Brain microvascular endothelial cell (primary cell): Measurements from ENCODE around the gene TULP3.

Experiments
- DNase-seq: peaks from one replicate; pipeline ENCODE4 v3.0.0-alpha.2; 2020
- H3K27ac ChIP-seq: fragments of 250-450 bp; sonication (Bioruptor Pico); 2 replicates; pipeline ENCODE4 v1.5.1; 2020; ENCODE audit warnings: mild to moderate bottlenecking, moderate library complexity
- H3K27me3 ChIP-seq: fragments of 250-450 bp; sonication (Bioruptor Pico); replicated peaks from 2 replicates; pipeline ENCODE4 v1.5.1; 2020; ENCODE audit warnings: mild to moderate bottlenecking
- H3K36me3 ChIP-seq: fragments of 250-450 bp; sonication (Bioruptor Pico); replicated peaks from 2 replicates; pipeline ENCODE4 v1.5.1; 2020; ENCODE audit warnings: mild to moderate bottlenecking
- H3K4me3 ChIP-seq: 2 replicates; pipeline ENCODE4 v1.5.1; 2011; ENCODE audit warnings: low read depth, mild to moderate bottlenecking, control low read depth, low read length, moderate library complexity
- in situ Hi-C: cut with HindIII; loops from 2 replicates; pipeline ENCODE4 v1.10.0; 2017; ENCODE audit warnings: low sequenced_read_pairs, low pct_ligation_motif_present
- TF ChIP-seq, protein P1 (sequence below): IDR thresholded peaks from 2 replicates; pipeline ENCODE4 v1.5.1; 2011; ENCODE audit warnings: low read depth, mild to moderate bottlenecking, moderate library complexity, low read length, control low read depth, inconsistent platforms; ENCODE audit errors: missing control alignments

The TULP3 gene

DNA sequence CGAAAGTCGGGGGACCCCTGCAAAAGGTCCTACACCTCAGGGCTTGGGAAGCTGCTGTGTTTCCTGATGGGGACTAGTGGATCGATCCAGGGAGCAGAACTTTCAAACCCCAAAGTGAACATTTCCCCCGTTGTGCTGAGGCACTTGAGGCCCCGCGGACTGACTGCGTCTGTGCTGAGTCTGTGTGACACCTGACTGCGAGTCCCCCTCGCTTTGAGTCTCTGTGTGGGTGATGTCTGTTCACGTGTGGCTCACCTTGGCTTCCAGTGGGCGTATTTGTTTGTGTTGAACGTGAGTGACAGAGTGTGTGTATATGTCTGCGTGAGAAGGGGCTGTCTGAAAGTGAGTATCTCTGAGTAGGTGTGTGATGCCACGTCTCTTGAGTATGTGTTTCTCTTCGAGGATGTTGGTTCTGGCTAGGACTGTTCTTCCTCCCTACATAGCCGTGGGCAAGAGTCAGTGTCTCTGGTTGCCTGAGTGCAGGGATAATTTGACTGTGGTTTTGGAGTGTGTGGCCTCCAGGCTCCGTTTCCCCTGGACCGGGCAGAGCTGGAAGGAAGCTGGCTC lies 69.8 kb downstream of the TULP3 start:
- in situ Hi-C loops, result no loop called here
- TF ChIP-seq, protein P1, sequence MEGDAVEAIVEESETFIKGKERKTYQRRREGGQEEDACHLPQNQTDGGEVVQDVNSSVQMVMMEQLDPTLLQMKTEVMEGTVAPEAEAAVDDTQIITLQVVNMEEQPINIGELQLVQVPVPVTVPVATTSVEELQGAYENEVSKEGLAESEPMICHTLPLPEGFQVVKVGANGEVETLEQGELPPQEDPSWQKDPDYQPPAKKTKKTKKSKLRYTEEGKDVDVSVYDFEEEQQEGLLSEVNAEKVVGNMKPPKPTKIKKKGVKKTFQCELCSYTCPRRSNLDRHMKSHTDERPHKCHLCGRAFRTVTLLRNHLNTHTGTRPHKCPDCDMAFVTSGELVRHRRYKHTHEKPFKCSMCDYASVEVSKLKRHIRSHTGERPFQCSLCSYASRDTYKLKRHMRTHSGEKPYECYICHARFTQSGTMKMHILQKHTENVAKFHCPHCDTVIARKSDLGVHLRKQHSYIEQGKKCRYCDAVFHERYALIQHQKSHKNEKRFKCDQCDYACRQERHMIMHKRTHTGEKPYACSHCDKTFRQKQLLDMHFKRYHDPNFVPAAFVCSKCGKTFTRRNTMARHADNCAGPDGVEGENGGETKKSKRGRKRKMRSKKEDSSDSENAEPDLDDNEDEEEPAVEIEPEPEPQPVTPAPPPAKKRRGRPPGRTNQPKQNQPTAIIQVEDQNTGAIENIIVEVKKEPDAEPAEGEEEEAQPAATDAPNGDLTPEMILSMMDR, result no peak
- H3K36me3 ChIP-seq, result no peaks in the 10 kb centered on the region
- H3K4me3 ChIP-seq, result peak overlapping the region; percentile 71
- H3K27me3 ChIP-seq, result no peaks in the 10 kb centered on the region
- peak; percentile 36 for DNase-seq
- H3K27ac ChIP-seq, result peak overlapping the region; percentile 62

DNA sequence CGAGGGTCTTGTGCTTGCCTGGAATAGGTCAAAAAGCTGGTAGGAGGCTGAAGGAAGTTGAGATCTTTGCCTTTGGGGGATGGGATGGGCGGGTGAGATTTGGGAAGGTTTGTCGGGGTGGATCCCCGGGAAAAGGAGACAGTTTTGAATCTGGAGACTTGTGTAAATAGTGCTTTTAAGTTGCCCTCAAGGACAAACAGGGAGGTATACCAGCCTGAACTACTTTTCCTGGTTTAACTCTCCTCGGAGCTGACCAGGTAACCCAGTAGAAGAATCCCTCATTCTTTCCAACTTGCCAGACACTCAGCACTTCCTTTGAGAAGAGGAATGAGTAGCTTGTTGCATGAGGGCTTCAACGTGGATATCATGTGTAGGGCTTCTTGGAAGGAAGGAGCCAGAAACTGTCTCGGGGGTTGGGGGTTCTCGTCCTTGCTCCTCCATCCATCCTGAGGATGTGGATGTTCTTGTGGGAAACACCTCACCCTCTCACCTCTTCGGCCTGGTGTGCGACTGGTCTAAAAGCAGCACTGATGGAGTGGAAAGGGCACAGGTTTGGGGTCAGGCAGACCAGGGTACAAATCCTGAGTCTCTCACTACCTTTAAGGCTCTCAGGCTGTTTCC lies 70.4 kb downstream of the TULP3 start:
- TF ChIP-seq, protein P1, result no peak
- Histone ChIP-seq H3K27me3 (no peaks in the 10 kb centered on the region), H3K4me3 (peak overlapping the region; percentile 71), H3K27ac (no peak overlapping the region), H3K36me3 (no peaks in the 10 kb centered on the region)
- no peak for DNase-seq
- in situ Hi-C loops, result no loop called here

DNA sequence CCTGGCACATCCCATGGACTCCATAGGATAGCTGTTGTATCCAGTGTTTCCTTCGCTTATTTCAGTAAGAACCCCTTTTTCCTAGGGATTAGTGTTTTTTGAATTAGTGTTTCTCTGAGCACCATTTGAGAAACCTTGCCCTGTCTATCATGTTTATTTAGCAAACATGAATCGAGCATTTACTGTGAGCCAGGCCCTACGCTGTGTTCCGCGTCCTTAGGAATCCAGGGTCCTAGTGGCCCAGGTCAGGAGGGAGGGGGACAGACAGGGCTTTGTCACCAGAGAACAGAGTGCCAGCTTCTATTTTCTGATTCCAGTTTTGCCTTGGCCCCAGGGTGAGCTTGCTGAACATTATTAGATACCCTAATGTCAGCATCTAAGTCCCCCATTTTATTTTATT lies 71.0 kb downstream of the TULP3 start:
- DNase-seq, result no peak
- H3K27ac ChIP-seq, result no peak overlapping the region
- no peaks in the 10 kb centered on the region for H3K27me3 ChIP-seq
- TF ChIP-seq, protein P1, result no peak
- in situ Hi-C loops, result no loop called here
- no peaks in the 10 kb centered on the region for H3K36me3 ChIP-seq
- H3K4me3 ChIP-seq, result peak overlapping the region; percentile 9

DNA sequence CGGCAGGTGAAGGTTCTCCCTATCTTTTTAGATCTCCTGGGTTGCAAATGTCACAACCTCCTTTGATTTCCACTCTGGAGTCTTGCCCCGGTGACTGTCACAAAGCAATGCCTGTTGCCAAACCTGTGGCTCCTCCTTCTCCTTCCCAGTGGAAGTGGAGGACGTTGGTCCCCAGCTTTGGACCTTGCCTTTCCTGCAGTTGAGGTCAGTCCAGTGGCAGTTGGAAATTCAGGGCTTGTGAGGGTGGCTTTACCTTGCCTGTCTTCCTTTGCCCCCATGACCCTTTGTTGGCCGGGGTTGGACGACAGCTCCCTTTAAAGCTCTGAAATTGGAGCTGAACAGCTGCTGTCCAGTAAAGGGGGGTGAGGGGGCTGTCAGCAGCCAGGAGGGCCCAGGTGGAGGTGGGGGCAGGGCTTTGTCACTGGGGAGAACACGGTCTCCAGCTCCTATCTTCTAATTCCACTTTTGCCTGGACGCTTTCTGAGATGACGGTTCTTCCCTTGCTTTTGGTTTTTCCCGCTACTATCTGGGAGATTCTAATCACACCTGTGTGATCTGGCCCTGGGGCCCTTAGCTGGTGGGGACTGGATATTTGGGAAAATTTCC lies 72.6 kb downstream of the TULP3 start:
- Histone ChIP-seq H3K36me3 (no peaks in the 10 kb centered on the region), H3K27ac (no peak overlapping the region), H3K4me3 (no peak overlapping the region), H3K27me3 (no peaks in the 10 kb centered on the region)
- no peak for DNase-seq
- TF ChIP-seq, protein P1, result no peak
- in situ Hi-C loops, result no loop called here

DNA sequence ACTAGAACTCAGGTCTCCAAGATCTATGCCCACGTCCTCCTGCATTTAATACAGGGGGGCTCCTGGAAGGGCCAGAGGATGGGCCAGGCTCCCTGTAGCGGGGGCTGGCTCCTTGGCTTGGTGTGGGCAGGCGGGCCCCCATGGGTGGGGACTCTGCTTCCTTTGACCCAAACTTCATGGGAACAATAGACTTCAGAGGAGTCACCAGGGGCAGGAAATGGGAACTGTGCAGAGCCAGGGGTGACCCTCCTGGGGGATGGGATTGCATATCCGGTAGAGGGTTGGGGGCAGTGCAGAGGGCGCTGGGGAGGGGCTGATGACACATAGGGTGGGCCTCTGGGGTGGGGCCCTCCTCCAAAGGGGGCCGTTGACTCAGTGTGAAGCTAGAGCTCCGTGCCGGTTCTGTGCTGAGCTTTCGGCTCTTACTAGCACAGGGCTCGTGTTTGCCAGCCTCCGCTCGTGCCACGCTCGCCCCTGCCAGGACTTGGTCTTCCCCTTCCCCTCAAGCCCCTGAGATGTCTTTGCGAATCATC lies 73.1 kb downstream of the TULP3 start:
- no peaks in the 10 kb centered on the region for H3K27me3 ChIP-seq
- no peak overlapping the region for H3K27ac ChIP-seq
- TF ChIP-seq, protein P1, result no peak
- peak overlapping the region; percentile 32 for H3K4me3 ChIP-seq
- DNase-seq, result peak; percentile 16
- in situ Hi-C loops, result no loop called here
- no peaks in the 10 kb centered on the region for H3K36me3 ChIP-seq
